MM.1S (cell line): Measurements from ENCODE around the gene RBMS2.

Experiments
- DNase-seq: peaks from one replicate; pipeline ENCODE4 v3.0.0-alpha.2; 2015
- H2AFZ ChIP-seq: fragments of 300-600 bp; sonication (generic); 2 replicates; pipeline ENCODE4 v1.6.0; 2016; ENCODE audit warnings: antibody characterized with exemption, low read length
- H3F3A ChIP-seq: fragments of 300-600 bp; sonication (generic); 2 replicates; pipeline ENCODE4 v1.6.1; 2016; ENCODE audit warnings: mild to moderate bottlenecking, antibody characterized with exemption, low read length, moderate library complexity, mixed read lengths; ENCODE audit not compliant: insufficient read depth
- H3K27ac ChIP-seq: fragments of 300-600 bp; sonication (generic); 2 replicates; pipeline ENCODE4 v1.5.1; 2016; ENCODE audit warnings: mild to moderate bottlenecking, low read length
- H3K27me3 ChIP-seq: fragments of 300-600 bp; sonication (generic); replicated peaks from 2 replicates; pipeline ENCODE4 v1.6.0; 2016; ENCODE audit warnings: low read length; ENCODE audit not compliant: insufficient read depth
- H3K36me3 ChIP-seq: fragments of 300-600 bp; sonication (generic); replicated peaks from 2 replicates; pipeline ENCODE4 v1.6.1; 2016; ENCODE audit warnings: mild to moderate bottlenecking, low read length, mixed read lengths; ENCODE audit not compliant: insufficient read depth
- H3K4me1 ChIP-seq: fragments of 300-600 bp; sonication (generic); 2 replicates; pipeline ENCODE4 v1.6.1; 2016; ENCODE audit warnings: low read length, mixed read lengths
- H3K4me2 ChIP-seq: fragments of 300-600 bp; sonication (generic); 2 replicates; pipeline ENCODE4 v1.6.0; 2016; ENCODE audit warnings: low read depth, low read length
- H3K4me3 ChIP-seq: fragments of 300-600 bp; sonication (generic); 2 replicates; pipeline ENCODE4 v1.5.1; 2016; ENCODE audit warnings: low read length, mixed read lengths
- H3K79me2 ChIP-seq: fragments of 300-600 bp; sonication (generic); 2 replicates; pipeline ENCODE4 v1.6.1; 2016; ENCODE audit warnings: mixed run types, low read length, mixed read lengths
- H3K9ac ChIP-seq: fragments of 300-600 bp; sonication (generic); 2 replicates; pipeline ENCODE4 v1.6.1; 2016; ENCODE audit warnings: low read length, mixed read lengths
- H3K9me2 ChIP-seq: fragments of 300-600 bp; sonication (generic); replicated peaks from 2 replicates; pipeline ENCODE4 v1.6.1; 2016; ENCODE audit warnings: mild to moderate bottlenecking, low read length, mixed read lengths; ENCODE audit not compliant: insufficient read depth
- H3K9me3 ChIP-seq: fragments of 300-600 bp; sonication (generic); replicated peaks from 2 replicates; pipeline ENCODE4 v1.6.1; 2016; ENCODE audit warnings: mild to moderate bottlenecking, low read length, mixed read lengths; ENCODE audit not compliant: insufficient read depth
- H4K20me1 ChIP-seq: fragments of 300-600 bp; sonication (generic); 2 replicates; pipeline ENCODE4 v1.6.1; 2016; ENCODE audit warnings: mild to moderate bottlenecking, low read length, moderate library complexity, mixed read lengths; ENCODE audit not compliant: insufficient read depth
- CTCF ChIP-seq: fragments of 300-600 bp; sonication (generic); IDR thresholded peaks from 2 replicates; pipeline ENCODE4 v1.5.1; 2016; ENCODE audit warnings: antibody characterized with exemption, low read length, mixed read lengths
- EZH2 ChIP-seq: fragments of 300-600 bp; sonication (generic); optimal IDR thresholded peaks from 2 replicates; pipeline ENCODE3; 2017; ENCODE audit warnings: low read depth, mild to moderate bottlenecking, antibody characterized with exemption, low read length, mixed read lengths
- EZH2phosphoT487 ChIP-seq: fragments of 300-600 bp; sonication (generic); IDR thresholded peaks from 2 replicates; pipeline ENCODE4 v1.6.1; 2018; ENCODE audit warnings: antibody characterized with exemption, low read length

RBMS2 gene, protein sequence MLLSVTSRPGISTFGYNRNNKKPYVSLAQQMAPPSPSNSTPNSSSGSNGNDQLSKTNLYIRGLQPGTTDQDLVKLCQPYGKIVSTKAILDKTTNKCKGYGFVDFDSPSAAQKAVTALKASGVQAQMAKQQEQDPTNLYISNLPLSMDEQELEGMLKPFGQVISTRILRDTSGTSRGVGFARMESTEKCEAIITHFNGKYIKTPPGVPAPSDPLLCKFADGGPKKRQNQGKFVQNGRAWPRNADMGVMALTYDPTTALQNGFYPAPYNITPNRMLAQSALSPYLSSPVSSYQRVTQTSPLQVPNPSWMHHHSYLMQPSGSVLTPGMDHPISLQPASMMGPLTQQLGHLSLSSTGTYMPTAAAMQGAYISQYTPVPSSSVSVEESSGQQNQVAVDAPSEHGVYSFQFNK

GRCh38 chr12:56521590-56522371 lies at the start of gene RBMS2:
Gene RBMS2 (plus strand): TSS chr12:56521820. CDS start chr12:56522024, 204 bp downstream.
- Histone ChIP-seq H3K4me2 (peak within 1 kb of the TSS; percentile 34), H3K27me3 (no peaks in the 10 kb centered on the region), H2AFZ (peak within 1 kb of the TSS; percentile 36), H3K9ac (peak within 1 kb of the TSS; percentile 48; the same call in 1 of the 2 replicates), H3K4me1 (0 out of 2 replicates have a peak, but pooled peaks cover 6% of the 10 kb centered on the region), H4K20me1 (no peaks in the 10 kb centered on the region), H3K27ac (no peak within 1 kb of the TSS), H3K9me2 (no peaks in the 10 kb centered on the region), H3F3A (no peaks in the 10 kb centered on the region), H3K79me2 (no peaks in the 10 kb centered on the region), H3K4me3 (peak within 1 kb of the TSS; percentile 57), H3K9me3 (no peaks in the 10 kb centered on the region), H3K36me3 (no peaks in the 10 kb centered on the region)
- DNase-seq, result peak; percentile 61
- TF ChIP-seq EZH2 (no peak), EZH2phosphoT487 (no peak), CTCF (no peak)

DNA sequence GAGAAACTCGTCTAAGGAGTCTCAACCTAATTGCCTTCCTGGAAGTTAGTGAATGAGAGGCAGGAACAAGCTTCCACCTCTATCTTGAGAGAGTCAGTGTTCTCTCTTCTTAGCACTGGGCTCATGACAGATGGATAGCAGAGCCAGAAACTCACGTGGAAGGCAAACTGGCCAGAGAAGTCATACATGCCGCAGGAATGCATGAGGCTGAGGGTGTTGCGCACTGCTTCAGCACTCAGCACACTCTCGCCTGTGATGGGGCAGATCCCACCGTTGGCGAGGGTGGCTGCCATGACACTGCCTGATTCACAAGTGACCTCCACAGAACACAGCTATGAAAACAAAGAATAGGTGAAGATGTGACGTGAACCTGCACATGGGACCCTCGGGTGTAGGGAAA lies 47.2 kb upstream of the RBMS2 start:
- no peak for DNase-seq
- Histone ChIP-seq H3K4me3 (no peak overlapping the region), H3F3A (no peaks in the 10 kb centered on the region), H3K4me2 (no peak overlapping the region), H3K27me3 (no peaks in the 10 kb centered on the region), H3K36me3 (no peaks in the 10 kb centered on the region), H2AFZ (no peak overlapping the region), H3K9ac (no peak overlapping the region), H3K9me2 (no peaks in the 10 kb centered on the region), H3K4me1 (peaks cover 6% of the 10 kb centered on the region; the same call in 1 of the 2 replicates), H3K79me2 (peaks cover 59% of the 10 kb centered on the region), H3K9me3 (no peaks in the 10 kb centered on the region), H3K27ac (no peak overlapping the region), H4K20me1 (no peaks in the 10 kb centered on the region)
- TF ChIP-seq EZH2phosphoT487 (no peak), EZH2 (no peak), CTCF (no peak)

GRCh38 chr12:56476143-56476542 lies 45.5 kb upstream of the RBMS2 start:
- Histone ChIP-seq H3K79me2 (peaks cover 41% of the 10 kb centered on the region), H3K4me3 (no peak overlapping the region), H4K20me1 (no peaks in the 10 kb centered on the region), H3K9ac (no peak overlapping the region), H3K27me3 (no peaks in the 10 kb centered on the region), H3K4me1 (no peaks in the 10 kb centered on the region), H3K9me2 (no peaks in the 10 kb centered on the region), H3K4me2 (no peak overlapping the region), H2AFZ (no peak overlapping the region), H3F3A (no peaks in the 10 kb centered on the region), H3K9me3 (no peaks in the 10 kb centered on the region), H3K27ac (no peak overlapping the region), H3K36me3 (no peaks in the 10 kb centered on the region)
- TF ChIP-seq EZH2 (no peak), EZH2phosphoT487 (no peak), CTCF (no peak)
- no peak for DNase-seq
